Fibroblast of peridontal ligament (primary cell): ENCODE measurements around the gene RNMT.
"Not testable (repeated sequence)": the region's sequence is repeated elsewhere in the genome, so short reads cannot be mapped to it uniquely, and the experiment has no call there.

Source experiments
- DNase-seq: peaks from one replicate; pipeline ENCODE4 v3.0.0-alpha.2; 2010; ENCODE audit errors: extremely low read depth

Gene RNMT

DNA sequence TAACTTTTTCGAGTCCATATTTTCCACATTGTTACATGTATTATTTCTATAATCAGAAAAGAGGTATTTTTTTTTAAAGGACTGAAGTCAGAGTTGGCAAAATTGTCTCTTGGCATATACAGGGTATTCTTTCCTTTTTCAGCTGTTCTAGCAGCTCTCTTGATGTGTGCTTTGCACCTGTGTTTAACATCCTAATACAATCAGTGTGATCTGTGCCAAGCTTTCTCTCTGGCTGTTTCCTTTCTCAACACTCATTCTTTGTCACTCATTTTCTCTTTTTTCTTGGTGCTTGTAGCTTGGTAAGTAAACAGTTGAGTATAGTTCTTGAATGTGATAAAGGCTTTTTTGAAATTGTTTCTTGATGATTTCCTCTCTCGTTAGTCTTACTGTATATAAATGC, 9.2 kb downstream of the RNMT start:
- no peak for DNase-seq

DNA sequence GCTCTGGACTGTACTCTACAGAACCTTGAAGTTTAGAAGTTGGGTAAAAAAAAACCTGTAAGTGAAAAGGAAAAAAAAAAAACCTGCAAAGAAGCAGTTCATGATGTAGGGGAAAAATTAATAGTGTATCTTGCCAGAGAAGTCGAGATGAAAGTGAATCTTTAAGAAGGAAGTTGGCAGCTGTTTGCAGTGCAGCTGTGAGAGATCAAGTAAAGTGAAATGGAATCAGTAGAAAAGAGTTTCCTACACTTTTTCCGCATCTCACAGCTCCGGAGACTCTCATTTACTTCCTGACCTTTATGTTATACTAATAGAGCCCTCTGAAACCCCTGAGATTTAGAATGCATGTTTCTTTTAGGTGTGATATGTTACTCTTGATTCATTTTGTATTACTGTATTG, 19.2 kb downstream of the RNMT start:
- no peak for DNase-seq

- DNase-seq, result no peak
These were observed 20.2 kb downstream of the RNMT start for GRCh38 chr18:13746633-13747032.

- not testable (repeated sequence) for DNase-seq
These were observed 25.1 kb downstream of the RNMT start for GRCh38 chr18:13751599-13751998.

- no peak for DNase-seq
These were observed 29.8 kb downstream of the RNMT start for GRCh38 chr18:13756261-13756660.

- no peak for DNase-seq
These were observed 30.2 kb downstream of the RNMT start for GRCh38 chr18:13756671-13757070.

DNA sequence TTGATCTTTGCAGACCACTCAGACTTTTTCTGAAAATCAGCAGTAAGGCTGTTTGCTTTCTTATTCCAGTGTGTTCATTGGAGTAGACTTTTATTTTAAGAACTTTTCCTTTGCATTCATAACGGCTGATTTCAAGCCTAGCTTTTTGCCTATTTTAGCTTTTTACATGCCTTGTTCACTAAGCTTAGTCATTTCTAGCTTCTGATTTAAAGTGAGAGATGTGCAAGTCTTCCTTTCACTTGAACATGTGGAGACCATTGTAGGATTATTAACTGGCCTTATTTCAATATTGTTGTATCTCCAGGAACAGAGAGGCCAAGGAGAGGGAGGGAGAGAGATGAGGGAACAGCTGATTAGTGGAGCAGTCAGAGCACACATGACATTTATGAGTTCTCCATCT, 32.1 kb downstream of the RNMT start:
- DNase-seq, result no peak

DNA sequence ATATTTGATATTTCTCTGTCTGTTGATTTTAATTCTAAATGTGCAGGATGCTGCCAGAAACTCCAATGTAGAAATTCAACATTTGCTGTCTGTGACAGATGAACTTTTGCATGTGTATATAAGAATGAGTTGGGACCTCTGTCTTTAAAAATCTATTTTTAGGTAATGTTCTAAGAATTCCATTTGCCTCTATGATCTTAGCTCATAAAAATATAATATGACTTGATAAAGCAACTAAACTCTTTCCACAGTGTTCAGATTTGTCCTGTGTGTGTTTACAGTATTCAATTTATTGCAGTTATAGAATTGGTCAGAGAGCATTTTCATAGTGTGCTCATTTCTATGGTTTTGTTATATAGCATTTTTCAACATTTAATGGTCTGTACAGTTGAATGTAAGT, 33.6 kb downstream of the RNMT start:
- DNase-seq, result no peak

DNA sequence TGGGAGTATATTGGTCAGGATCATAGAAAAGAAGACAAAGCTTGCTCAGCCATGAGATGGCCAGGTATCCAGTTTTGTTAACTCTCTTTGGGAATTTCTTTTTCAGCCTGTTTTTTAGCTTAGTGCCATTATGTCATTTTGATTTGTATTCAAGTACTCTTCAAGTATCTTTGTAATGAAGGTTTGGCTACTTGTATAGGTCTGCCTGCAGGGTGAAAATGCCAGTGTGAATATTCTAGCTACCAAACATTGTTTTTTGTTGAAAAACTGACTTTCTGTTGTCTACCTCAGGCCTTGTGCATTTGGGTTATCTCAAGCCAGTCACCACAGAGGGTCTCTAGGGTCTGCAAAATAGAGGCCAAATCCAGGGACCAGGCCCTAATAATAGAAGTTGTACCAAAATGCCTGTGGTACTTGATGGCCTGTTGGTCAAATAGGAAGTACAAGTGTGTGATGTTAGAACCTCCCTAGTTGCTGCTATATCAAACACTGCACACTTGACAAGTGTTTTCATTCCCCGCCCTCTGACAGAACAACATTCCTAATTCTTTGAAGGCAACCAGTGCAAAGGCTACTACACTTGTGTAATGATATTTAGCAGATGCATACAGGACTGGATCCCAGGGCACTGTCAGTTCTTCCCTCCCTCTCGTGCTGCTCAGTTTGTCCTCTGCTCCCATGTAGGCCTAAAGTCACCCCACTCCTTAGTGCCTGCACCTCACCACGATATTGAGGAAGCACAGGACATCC, 36.4 kb downstream of the RNMT start:
- DNase-seq, result no peak

GRCh38 chr18:13775058-13775457, 48.6 kb downstream of the RNMT start:
- DNase-seq, result no peak

DNA sequence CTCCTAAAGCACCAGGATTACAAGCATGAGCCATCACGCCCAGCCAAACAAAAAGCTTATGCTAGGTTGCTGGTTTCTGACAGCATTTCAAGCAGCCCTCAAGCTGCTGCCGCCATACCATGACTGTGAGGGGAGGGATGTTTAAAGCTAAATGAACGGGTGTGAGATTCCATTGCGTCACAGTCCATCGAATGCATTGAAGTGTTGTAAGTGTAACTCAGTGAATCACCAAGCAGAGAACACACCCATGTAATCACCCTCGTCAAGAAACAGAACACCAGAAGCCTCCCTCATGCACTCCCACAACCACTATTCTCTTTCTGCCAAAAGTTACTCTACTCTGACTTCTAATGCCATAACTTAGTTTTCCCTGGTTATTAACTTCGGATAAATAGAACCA, 64.7 kb downstream of the RNMT start:
- no peak for DNase-seq

- DNase-seq, result no peak
These were observed 67.3 kb downstream of the RNMT start for GRCh38 chr18:13793819-13794218.

DNA sequence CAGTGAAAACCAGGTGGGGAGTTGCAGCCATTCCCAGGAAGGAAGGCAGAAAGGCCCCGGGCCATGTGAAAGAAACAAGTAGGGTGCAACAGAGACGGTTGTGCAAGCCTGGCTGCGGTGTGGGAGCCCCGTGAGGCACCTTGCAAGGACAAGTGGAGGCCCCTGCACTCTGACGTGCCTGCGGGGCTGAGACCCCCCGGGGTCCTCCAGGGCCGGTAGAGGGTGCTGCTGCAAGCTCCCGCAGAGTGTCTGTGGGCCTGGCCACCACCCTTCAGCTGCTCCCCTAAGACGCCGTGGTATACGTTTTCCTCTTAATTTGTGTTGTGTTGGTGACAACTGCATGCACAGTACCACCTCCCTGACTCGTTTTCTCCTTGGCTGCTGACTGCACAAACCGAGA, 70.0 kb downstream of the RNMT start:
- no peak for DNase-seq

- no peak for DNase-seq
These were observed 70.7 kb downstream of the RNMT start for GRCh38 chr18:13797157-13797611.

DNA sequence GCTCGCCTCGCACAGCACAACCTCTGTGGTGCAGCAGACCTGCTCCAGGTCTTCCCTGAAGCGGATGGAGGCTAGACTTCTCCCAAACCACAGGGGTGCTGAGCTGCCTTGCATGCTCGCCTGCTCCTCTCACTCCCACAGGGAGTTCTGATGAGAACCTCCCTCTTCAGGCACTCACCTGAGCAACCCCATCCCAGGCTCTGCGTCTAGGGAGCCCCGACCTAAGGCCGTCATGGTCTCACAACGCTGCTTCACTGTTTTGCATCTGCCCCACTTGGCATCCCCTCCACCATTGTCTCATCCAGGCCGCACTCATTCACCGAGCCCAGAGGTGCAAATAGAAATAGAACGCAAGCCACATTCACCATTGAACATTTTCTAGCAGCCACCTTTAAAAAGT, 72.9 kb downstream of the RNMT start:
- DNase-seq, result no peak

GRCh38 chr18:13800505-13801259, 74.2 kb downstream of the RNMT start:
- DNase-seq, result peak; percentile 2

DNA sequence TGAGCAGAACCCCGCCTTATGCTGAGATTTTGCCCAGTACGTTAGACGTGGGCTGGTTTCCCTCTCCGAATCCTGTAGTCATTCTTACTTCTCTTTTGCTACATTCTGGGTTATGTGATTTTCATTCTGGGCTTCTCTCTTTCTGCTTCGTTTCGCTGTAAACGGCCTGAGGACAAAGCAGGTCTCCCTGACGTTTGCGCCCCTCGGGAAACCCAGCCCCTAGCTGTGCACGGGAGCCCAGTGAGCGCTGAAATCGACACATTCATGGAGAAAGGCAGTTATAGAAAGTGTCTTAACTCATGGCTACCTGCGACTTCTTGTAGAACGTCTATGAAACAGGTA, 74.8 kb downstream of the RNMT start:
- no peak for DNase-seq

DNA sequence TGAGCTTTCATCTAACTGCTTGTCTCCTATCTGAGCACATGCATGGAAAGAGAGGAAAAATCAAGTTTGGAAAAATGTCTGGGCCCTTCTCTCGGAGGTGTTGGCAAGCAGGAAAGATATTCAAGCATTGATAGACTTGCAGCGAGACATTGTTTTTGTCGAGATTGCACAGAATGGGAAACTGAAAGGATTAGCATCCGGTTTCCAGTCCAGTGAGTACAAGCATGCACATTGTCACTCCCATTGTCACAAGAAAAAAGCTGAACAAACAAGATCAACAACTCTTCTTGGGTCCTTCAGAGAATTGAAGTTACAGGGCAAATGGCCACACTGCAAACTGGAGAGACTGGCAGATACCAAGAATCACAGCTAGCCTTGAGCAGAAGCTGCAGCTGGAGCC, 77.8 kb downstream of the RNMT start:
- no peak for DNase-seq

GRCh38 chr18:13808294-13809042, 82.0 kb downstream of the RNMT start:
- no peak for DNase-seq

DNA sequence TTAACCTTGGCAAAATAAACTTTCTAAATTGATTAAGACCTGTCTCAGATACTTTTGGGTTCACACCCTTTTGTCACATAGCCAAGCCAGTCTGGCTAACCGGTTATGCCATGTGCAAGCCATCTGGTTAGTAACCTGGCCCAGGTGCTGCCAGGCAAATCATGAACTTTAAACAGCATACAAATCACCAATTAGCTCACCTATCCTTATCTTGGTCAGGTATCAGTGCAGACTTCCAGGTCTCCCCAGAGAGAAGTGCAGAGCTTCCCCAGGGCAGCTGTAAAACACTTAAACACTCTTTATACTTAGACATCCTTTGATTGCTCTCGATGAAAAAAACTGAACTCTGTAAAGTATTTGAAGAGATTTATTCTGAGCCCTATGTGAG, 82.6 kb downstream of the RNMT start:
- no peak for DNase-seq

DNA sequence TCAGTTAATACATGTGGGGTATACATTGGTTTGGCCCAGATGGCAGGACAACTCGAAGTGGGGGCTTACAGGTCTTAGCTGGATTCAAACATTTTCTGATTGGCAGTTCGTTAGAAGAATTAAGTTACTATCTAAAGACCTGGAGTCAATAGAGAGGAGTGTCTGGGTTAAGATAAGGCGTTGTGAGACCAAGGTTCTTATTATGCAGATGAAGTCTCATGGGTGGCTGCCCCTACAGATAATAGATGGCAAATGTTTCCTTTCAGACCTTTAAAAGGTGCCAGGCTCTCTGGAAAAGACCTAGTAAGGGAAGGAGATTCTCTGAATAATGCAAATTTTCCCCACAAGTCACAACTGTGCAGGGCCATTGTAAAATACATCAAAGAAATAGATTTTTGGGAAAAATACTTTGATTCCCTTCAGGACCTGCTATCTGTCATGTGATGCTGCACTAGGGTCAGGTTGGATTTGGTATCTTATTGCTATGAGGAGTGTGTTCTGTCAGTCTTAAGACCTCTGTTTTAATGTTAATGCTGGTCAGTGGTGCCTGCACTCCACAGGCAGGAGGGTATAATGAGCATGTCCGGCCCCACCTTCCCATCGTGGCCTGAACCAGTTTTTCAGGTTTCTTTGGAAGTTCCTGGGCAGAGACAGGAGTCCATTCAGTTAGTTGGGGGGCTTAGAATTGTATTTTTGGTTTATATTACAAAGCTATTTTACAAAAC, 83.2 kb downstream of the RNMT start:
- DNase-seq, result no peak

DNA sequence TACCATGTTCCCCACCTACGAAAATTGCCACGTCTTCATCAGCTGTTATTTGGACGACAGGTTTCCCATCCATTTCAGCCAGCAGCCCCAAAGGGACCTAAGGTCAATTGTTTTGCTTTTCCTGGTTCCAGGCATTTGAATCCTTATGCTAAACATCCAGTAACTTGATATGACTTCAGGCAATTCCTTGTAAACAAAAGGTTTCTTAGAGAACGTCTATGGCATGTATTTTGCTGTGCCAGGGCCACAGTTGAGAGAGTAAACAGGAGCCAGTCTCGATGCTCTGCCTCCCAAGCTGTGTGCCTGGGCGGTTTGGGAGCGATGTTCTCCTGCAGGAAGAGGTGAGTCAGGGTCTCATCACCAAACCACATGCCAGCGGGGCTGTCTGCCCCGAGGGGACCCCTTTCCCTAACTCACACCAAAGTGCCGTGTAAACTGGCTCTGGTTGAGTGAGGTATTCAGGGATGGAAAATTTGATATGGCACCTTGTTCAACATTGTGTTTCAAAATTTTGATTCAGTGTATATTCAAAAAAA, 84.5 kb downstream of the RNMT start:
- no peak for DNase-seq
